Trophoblast cell (in vitro differentiated cells and primary cell): ENCODE results near the gene SLC16A13.

ENCODE experiments used
- DNase-seq, 2 donors: peaks; one replicate each; pipeline ENCODE4 v3.0.0-alpha.2; 2016
- H2AFZ ChIP-seq: 2 replicates; pipeline ENCODE4 v1.6.1; 2013; ENCODE audit warnings: low read length, moderate library complexity, mild to moderate bottlenecking; ENCODE audit not compliant: insufficient read depth, poor library complexity
- H2AK5ac ChIP-seq: 2 replicates; pipeline ENCODE4 v1.6.1; 2013; ENCODE audit warnings: mild to moderate bottlenecking, low read length
- H2BK120ac ChIP-seq: 2 replicates; pipeline ENCODE4 v1.6.1; 2013; ENCODE audit warnings: low read length, mild to moderate bottlenecking, moderate library complexity; ENCODE audit not compliant: insufficient read depth, poor library complexity
- H2BK12ac ChIP-seq: 2 replicates; pipeline ENCODE4 v1.6.1; 2013; ENCODE audit warnings: mild to moderate bottlenecking, low read length, moderate library complexity
- H2BK5ac ChIP-seq: 2 replicates; pipeline ENCODE4 v1.6.1; 2013; ENCODE audit warnings: low read length, low read depth, moderate library complexity, mild to moderate bottlenecking; ENCODE audit not compliant: poor library complexity
- H3K14ac ChIP-seq: 2 replicates; pipeline ENCODE4 v1.6.1; 2013; ENCODE audit warnings: mild to moderate bottlenecking, low read length
- H3K18ac ChIP-seq: 2 replicates; pipeline ENCODE4 v1.6.1; 2013; ENCODE audit warnings: mild to moderate bottlenecking, low read length
- H3K23ac ChIP-seq: 2 replicates; pipeline ENCODE4 v1.6.1; 2013; ENCODE audit warnings: low read length
- H3K27ac ChIP-seq: 2 replicates; pipeline ENCODE4 v1.5.1; 2013; ENCODE audit warnings: low read depth, mild to moderate bottlenecking, inconsistent platforms, low read length, moderate library complexity
- H3K27me3 ChIP-seq: 2 replicates; pipeline ENCODE4 v1.6.1; 2013; ENCODE audit warnings: inconsistent platforms, mild to moderate bottlenecking, low read length, moderate library complexity; ENCODE audit not compliant: insufficient read depth
- H3K36me3 ChIP-seq, 2 experiments: 1 replicate in 1 of 2; 2 replicates in 1 of 2; pipeline ENCODE4 v1.6.1; 2013; ENCODE audit warnings: low read length in 2 of 2, mild to moderate bottlenecking in 2 of 2, moderate library complexity in 1 of 2; ENCODE audit not compliant: insufficient read depth in 2 of 2, control insufficient read depth in 1 of 2
- H3K4ac ChIP-seq: 2 replicates; pipeline ENCODE4 v1.6.1; 2013; ENCODE audit warnings: low read depth, mild to moderate bottlenecking, low read length, moderate library complexity
- H3K4me1 ChIP-seq, 2 experiments: 1 replicate in 1 of 2; 2 replicates in 1 of 2; pipeline ENCODE4 v1.6.1; 2013; ENCODE audit warnings: low read length in 2 of 2, mild to moderate bottlenecking in 2 of 2, moderate library complexity in 1 of 2; ENCODE audit not compliant: insufficient read depth in 2 of 2, control insufficient read depth in 1 of 2
- H3K4me2 ChIP-seq: 2 replicates; pipeline ENCODE4 v1.6.1; 2013; ENCODE audit warnings: inconsistent platforms, mild to moderate bottlenecking, low read length, moderate library complexity
- H3K4me3 ChIP-seq: 2 replicates; pipeline ENCODE4 v1.5.1; 2013; ENCODE audit warnings: mild to moderate bottlenecking, low read depth, low read length, inconsistent platforms
- H3K79me1 ChIP-seq: one replicate; pipeline ENCODE4 v1.6.1; 2013; ENCODE audit warnings: low read length
- H3K79me2 ChIP-seq: 2 replicates; pipeline ENCODE4 v1.6.1; 2013; ENCODE audit warnings: low read length, mild to moderate bottlenecking; ENCODE audit not compliant: control insufficient read depth, insufficient read depth, poor library complexity
- H3K9ac ChIP-seq: 2 replicates; pipeline ENCODE4 v1.6.1; 2013; ENCODE audit warnings: mild to moderate bottlenecking, low read length
- H3K9me3 ChIP-seq: 2 replicates; pipeline ENCODE4 v1.6.1; 2013; ENCODE audit warnings: low read depth, mild to moderate bottlenecking, control low read depth, inconsistent platforms, low read length; ENCODE audit not compliant: insufficient read depth
- H4K12ac ChIP-seq: 2 replicates; pipeline ENCODE4 v1.6.1; 2013; ENCODE audit warnings: low read depth, mild to moderate bottlenecking, low read length, moderate library complexity
- H4K8ac ChIP-seq: 2 replicates; pipeline ENCODE4 v1.6.1; 2013; ENCODE audit warnings: low read depth, mild to moderate bottlenecking, low read length, moderate library complexity
- H4K91ac ChIP-seq: one replicate; pipeline ENCODE4 v1.6.1; 2013; ENCODE audit warnings: low read depth, mild to moderate bottlenecking, low read length, moderate library complexity
- WGBS: extraction: QIAGEN DNeasy Blood & Tissue Kit; methylation state at CpG from one replicate; pipeline ENCODE4 v1.1.7; 2013; ENCODE audit warnings: missing lambda C conversion rate; ENCODE audit not compliant: insufficient read length, insufficient coverage; ENCODE audit errors: extremely low coverage; 5-methylcytosine and 5-hydroxymethylcytosine counted together

Gene SLC16A13

GRCh38 chr17:7025245-7025644 lies 10.6 kb upstream of the SLC16A13 start:
- Histone ChIP-seq H3K27me3 (peaks cover 14% of the 10 kb centered on the region), H3K4ac (no peak overlapping the region), H3K9me3 (peaks cover 6% of the 10 kb centered on the region), H4K8ac (no peak overlapping the region), H3K27ac (no peak overlapping the region), H4K91ac (no peak overlapping the region), H2BK5ac (no peak overlapping the region), H2AK5ac (no peak overlapping the region), H3K18ac (no peak overlapping the region), H3K79me2 (no peaks in the 10 kb centered on the region), H3K36me3 (no peaks in the 10 kb centered on the region), H2BK12ac (no peak overlapping the region), H3K4me3 (no peak overlapping the region), H3K23ac (no peak overlapping the region), H3K79me1 (peaks cover 2% of the 10 kb centered on the region), H2AFZ (no peak overlapping the region), H3K14ac (no peak overlapping the region), H3K9ac (no peak overlapping the region), H3K4me1 (peaks cover 9 to 14% of the 10 kb centered on the region in 2 experiments), H3K4me2 (no peak overlapping the region), H2BK120ac (no peak overlapping the region), H4K12ac (no peak overlapping the region)
- DNase-seq, result no peak
- WGBS, result no CpG with 5 or more reads among the region's 1 CpG

DNA sequence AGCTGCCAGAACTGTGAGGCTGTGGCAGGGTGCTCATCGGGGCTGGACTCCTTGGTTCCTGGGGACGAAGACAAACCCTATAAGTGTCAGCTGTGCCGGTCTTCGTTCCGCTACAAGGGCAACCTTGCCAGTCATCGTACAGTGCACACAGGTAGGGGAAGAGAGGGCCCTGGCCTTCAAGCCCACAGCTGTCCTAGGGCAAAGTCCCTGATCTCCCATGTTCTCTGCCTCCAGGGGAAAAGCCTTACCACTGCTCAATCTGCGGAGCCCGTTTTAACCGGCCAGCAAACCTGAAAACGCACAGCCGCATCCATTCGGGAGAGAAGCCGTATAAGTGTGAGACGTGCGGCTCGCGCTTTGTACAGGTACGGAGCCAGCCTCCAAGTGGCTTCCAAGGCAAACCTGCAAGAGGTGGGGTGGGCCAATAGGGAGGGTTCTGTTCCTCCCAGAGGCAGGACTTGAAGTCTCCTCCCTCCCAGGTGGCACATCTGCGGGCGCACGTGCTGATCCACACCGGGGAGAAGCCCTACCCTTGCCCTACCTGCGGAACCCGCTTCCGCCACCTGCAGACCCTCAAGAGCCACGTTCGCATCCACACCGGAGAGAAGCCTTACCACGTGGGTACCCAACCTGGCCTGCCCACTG lies 9.2 kb upstream of the SLC16A13 start:
- H3K9me3 ChIP-seq, result peaks cover 6% of the 10 kb centered on the region

GRCh38 chr17:7027335-7027734 lies 8.5 kb upstream of the SLC16A13 start:
- Histone ChIP-seq H3K27ac (no peak overlapping the region), H4K12ac (no peak overlapping the region)

More for the DNA sequence above, 9.2 kb upstream of the SLC16A13 start:
- Histone ChIP-seq H2AFZ (no peak overlapping the region), H2AK5ac (no peak overlapping the region), H3K4me1 (peaks cover 9 to 14% of the 10 kb centered on the region in 2 experiments), H3K36me3 (no peaks in the 10 kb centered on the region), H4K12ac (no peak overlapping the region), H3K23ac (no peak overlapping the region), H3K9ac (no peak overlapping the region), H4K91ac (no peak overlapping the region), H2BK120ac (no peak overlapping the region), H4K8ac (no peak overlapping the region), H3K27me3 (peaks cover 14% of the 10 kb centered on the region), H3K79me2 (no peaks in the 10 kb centered on the region), H3K14ac (no peak overlapping the region), H3K4me3 (no peak overlapping the region), H3K4me2 (no peak overlapping the region), H3K27ac (no peak overlapping the region), H2BK5ac (no peak overlapping the region), H3K4ac (no peak overlapping the region), H3K18ac (no peak overlapping the region), H2BK12ac (no peak overlapping the region), H3K79me1 (peaks cover 2% of the 10 kb centered on the region)
- WGBS, result no CpG with 5 or more reads among the region's 29 CpGs
- no peak for DNase-seq

GRCh38 chr17:7029096-7029495 lies 6.7 kb upstream of the SLC16A13 start:
- WGBS, result no CpG with 5 or more reads among the region's 3 CpGs
- no peak overlapping the region for H2AFZ ChIP-seq

More at GRCh38 chr17:7027335-7027734, 8.5 kb upstream of the SLC16A13 start:
- H3K14ac ChIP-seq, result no peak overlapping the region
- no peak overlapping the region for H2BK120ac ChIP-seq
- H3K36me3 ChIP-seq, result no peaks in the 10 kb centered on the region
- no peak overlapping the region for H3K23ac ChIP-seq
- no peaks in the 10 kb centered on the region for H3K79me2 ChIP-seq
- H2AK5ac ChIP-seq, result no peak overlapping the region
- no peak overlapping the region for H3K4ac ChIP-seq
- H2BK5ac ChIP-seq, result no peak overlapping the region
- H3K79me1 ChIP-seq, result no peaks in the 10 kb centered on the region
- H4K91ac ChIP-seq, result no peak overlapping the region
- H3K9me3 ChIP-seq, result peaks cover 6% of the 10 kb centered on the region
- H2BK12ac ChIP-seq, result no peak overlapping the region
- H3K18ac ChIP-seq, result no peak overlapping the region
- H3K9ac ChIP-seq, result no peak overlapping the region
- no peak overlapping the region for H3K4me3 ChIP-seq
- peaks cover 11% of the 10 kb centered on the region for H3K27me3 ChIP-seq
- H3K4me1 ChIP-seq, result peaks cover 7 to 8% of the 10 kb centered on the region in 2 experiments
- DNase-seq, result no peak
- H2AFZ ChIP-seq, result no peak overlapping the region
- no peak overlapping the region for H3K4me2 ChIP-seq
- no peak overlapping the region for H4K8ac ChIP-seq
- no CpG with 5 or more reads among the region's 13 CpGs for WGBS

More at GRCh38 chr17:7029096-7029495, 6.7 kb upstream of the SLC16A13 start:
- Histone ChIP-seq H4K91ac (no peak overlapping the region), H3K9me3 (peaks cover under 1% of the 10 kb centered on the region), H3K4me1 (no peaks in the 10 kb centered on the region), H3K79me1 (no peaks in the 10 kb centered on the region), H3K23ac (no peak overlapping the region), H2BK120ac (no peak overlapping the region), H3K79me2 (no peaks in the 10 kb centered on the region), H2BK12ac (no peak overlapping the region), H4K8ac (no peak overlapping the region), H3K18ac (no peak overlapping the region), H3K14ac (no peak overlapping the region), H3K4me3 (no peak overlapping the region), H3K9ac (no peak overlapping the region), H3K4ac (no peak overlapping the region), H2BK5ac (no peak overlapping the region), H3K27me3 (no peaks in the 10 kb centered on the region), H3K4me2 (no peak overlapping the region), H3K36me3 (no peaks in the 10 kb centered on the region), H3K27ac (no peak overlapping the region), H2AK5ac (no peak overlapping the region), H4K12ac (no peak overlapping the region)
- DNase-seq, result no peak
